Gastrocnemius medialis (tissue), 4 donors: Measurements from ENCODE around the gene DLG1. TPM values are rescaled to one million over a fixed set of nuclear protein-coding genes. Genes with fewer than 3 reads are reported as not detected.

Source experiments
- ATAC-seq, 2 donors: fragments of 150-250 bp; one replicate each; pipeline ENCODE4 v1.9.1; 2016
- DNase-seq, 2 donors: peaks; one replicate each; pipeline ENCODE4 v3.0.0-alpha.2; 2019
- H3K27ac ChIP-seq, 4 donors: fragments of 200-600 bp; sonication (generic); 1 replicate in 1 of 4; 2 replicates in 3 of 4; pipeline ENCODE4 v1.5.1; 2016 to 2018; ENCODE audit warnings: mild to moderate bottlenecking in 2 of 4, moderate library complexity in 1 of 4
- H3K27me3 ChIP-seq, 3 donors: fragments of 200-600 bp; sonication (generic) in 2 of 3; 1 replicate in 1 of 3; 2 replicates in 2 of 3; pipeline versions ENCODE4 v1.5.1 to v1.6.0; 2016 to 2019; ENCODE audit warnings: mild to moderate bottlenecking in 1 of 3, moderate library complexity in 1 of 3
- H3K36me3 ChIP-seq, 2 donors: fragments of 200-600 bp; sonication (generic) in 1 of 2; one replicate each; pipeline ENCODE4 v1.5.1; 2017 to 2018
- H3K4me1 ChIP-seq, 2 donors: fragments of 200-600 bp; sonication (generic) in 1 of 2; one replicate each; pipeline ENCODE4 v1.5.1; 2016 to 2017; ENCODE audit warnings: mild to moderate bottlenecking in 2 of 2
- H3K4me3 ChIP-seq, 4 donors: fragments of 200-600 bp; sonication (generic) in 3 of 4; 1 replicate in 1 of 4; 2 replicates in 3 of 4; pipeline ENCODE4 v1.5.1; 2016 to 2019; ENCODE audit warnings: mild to moderate bottlenecking in 2 of 4
- H3K9me3 ChIP-seq, 3 donors: fragments of 200-600 bp; sonication (generic) in 2 of 3; 1 replicate in 1 of 3; 2 replicates in 2 of 3; pipeline ENCODE4 v1.5.1; 2016 to 2019
- CTCF ChIP-seq, 5 experiments: fragments of 450-650 bp in 3 of 5; fragments of 200-600 bp in 2 of 5; sonication (generic) in 2 of 5; IDR thresholded peaks in 4 of 5; conservative IDR thresholded peaks in 1 of 5; 1 replicate in 4 of 5; 2 replicates in 1 of 5; pipeline ENCODE4 v1.5.1; 2016 to 2019; ENCODE audit warnings: antibody characterized with exemption in 5 of 5, mild to moderate bottlenecking in 3 of 5, moderate library complexity in 3 of 5
- POLR2A ChIP-seq, 2 donors: fragments of 450-650 bp; IDR thresholded peaks; one replicate each; pipeline ENCODE4 v1.6.1; 2017; ENCODE audit warnings: antibody characterized with exemption in 2 of 2, mild to moderate bottlenecking in 2 of 2, moderate library complexity in 2 of 2
- in situ Hi-C, 4 donors: fragments of 200-750 bp; cut with MboI; loops; one replicate each; pipeline versions ENCODE4 v1.15.0 to v1.8.0; 2017; ENCODE audit warnings: low sequenced_read_pairs in 4 of 4
- intact Hi-C: fragments of 100-400 bp; cut with DNase I; formaldehyde crosslinking; loops from one replicate; pipeline ENCODE4 v1.15.1; 2023; ENCODE audit warnings: low total_unique reads
- microRNA-seq, 2 donors: library from miRNA; unstranded; fragments of <30 nt; microRNA quantifications; one replicate each; pipeline ENCODE4, GENCODE V29; 2016; ENCODE audit warnings: borderline replicate concordance in 2 of 2
- total RNA-seq, 4 donors: library from RNA; depleted of rRNA; stranded (reverse); fragments of >200 nt; gene quantifications; one replicate each; pipeline versions ENCODE4 v1.1.0 to v1.2.3, GENCODE V29; 2016

Gene DLG1
- total RNA-seq, 4 donors from 2014 or later, result 41.4 to 112 (median 61.1) TPM

- Histone ChIP-seq H3K36me3 (no peaks in the 10 kb centered on the region), H3K9me3 (no peaks in the 10 kb centered on the region), H3K27ac (peak overlapping the region; percentile 70 to 78 (median 72)), H3K4me1 (peaks cover 17 to 19% of the 10 kb centered on the region in 2 donors), H3K27me3 (no peaks in the 10 kb centered on the region), H3K4me3 (no peak overlapping the region)
- TF ChIP-seq CTCF (IDR thresholded peaks at IDR 0.05 in 4 of 5, conservative IDR thresholded peaks at IDR 0.05 in 1 of 5) (no peak), POLR2A (IDR thresholded peaks at IDR 0.05) (no peak)
- in situ Hi-C loops (loop anchor here in 2 of 4 donors (25.0 kb wide), 2 partner anchors 191 to 516 kb away; no protein-coding TSS in a partner anchor), intact Hi-C loops (no loop called here)
- ATAC-seq, result peak; percentile 80 to 86
- DNase-seq, result peak; percentile 41 to 42
Observed at GRCh38 chr3:196996454-196997265, 301.8 kb downstream of the DLG1 start.

- Histone ChIP-seq H3K9me3 (no peaks in the 10 kb centered on the region), H3K27me3 (no peaks in the 10 kb centered on the region), H3K4me3 (no peak overlapping the region), H3K27ac (peak overlapping the region; percentile 70 to 78 (median 72)), H3K4me1 (peaks cover 17 to 19% of the 10 kb centered on the region in 2 donors), H3K36me3 (no peaks in the 10 kb centered on the region)
- in situ Hi-C loops (loop anchor here in 2 of 4 donors (25.0 kb wide), 2 partner anchors 192 to 516 kb away; no protein-coding TSS in a partner anchor), intact Hi-C loops (no loop called here)
- no peak for ATAC-seq
- DNase-seq, result no peak
- no peak for TF ChIP-seq CTCF (IDR thresholded peaks at IDR 0.05 in 4 of 5, conservative IDR thresholded peaks at IDR 0.05 in 1 of 5)
- no peak for TF ChIP-seq POLR2A (IDR thresholded peaks at IDR 0.05)
Observed at GRCh38 chr3:196995646-196996355, 302.6 kb downstream of the DLG1 start.

- TF ChIP-seq CTCF (IDR thresholded peaks at IDR 0.05 in 4 of 5, conservative IDR thresholded peaks at IDR 0.05 in 1 of 5) (no peak), POLR2A (IDR thresholded peaks at IDR 0.05) (no peak)
- Histone ChIP-seq H3K4me1 (peaks cover 17 to 19% of the 10 kb centered on the region in 2 donors), H3K9me3 (no peaks in the 10 kb centered on the region), H3K4me3 (no peak overlapping the region), H3K36me3 (no peaks in the 10 kb centered on the region), H3K27ac (no peak overlapping the region), H3K27me3 (no peaks in the 10 kb centered on the region)
- intact Hi-C loops, result no loop called here
- ATAC-seq (no peak), DNase-seq (no peak)
- in situ Hi-C loops, result loop anchor here in 2 of 4 donors (25.0 kb wide), 2 partner anchors 192 to 517 kb away; no protein-coding TSS in a partner anchor
Observed at GRCh38 chr3:196995027-196995426, 303.4 kb downstream of the DLG1 start.

- ATAC-seq (no peak), DNase-seq (no peak)
- H3K27ac ChIP-seq, result no peak overlapping the region
- H3K36me3 ChIP-seq, result no peaks in the 10 kb centered on the region
- in situ Hi-C loops, result loop anchor here in 2 of 4 donors (25.0 kb wide), 2 partner anchors 193 to 518 kb away; no protein-coding TSS in a partner anchor
- peaks cover 17 to 19% of the 10 kb centered on the region in 2 donors for H3K4me1 ChIP-seq
- intact Hi-C loops, result no loop called here
- no peaks in the 10 kb centered on the region for H3K9me3 ChIP-seq
- no peaks in the 10 kb centered on the region for H3K27me3 ChIP-seq
- TF ChIP-seq POLR2A (IDR thresholded peaks at IDR 0.05) (no peak), CTCF (IDR thresholded peaks at IDR 0.05 in 4 of 5, conservative IDR thresholded peaks at IDR 0.05 in 1 of 5) (no peak)
- H3K4me3 ChIP-seq, result no peak overlapping the region
Observed at GRCh38 chr3:196994056-196994455, 304.4 kb downstream of the DLG1 start.

Small RNA genes lying within 50 kb of the gene (microRNA-seq; reads per million reads assigned to microRNA genes)
- gene MIR4797, result 0 reads per million in 2 donors
